LNCaP clone FGC (cell line): ENCODE measurements around the gene PALLD.

Experiments
- DNase-seq: peaks from one replicate; pipeline ENCODE4 v3.0.0-alpha.2; 2011; ENCODE audit warnings: low read depth
- H3K4me3 ChIP-seq: 2 replicates; pipeline ENCODE4 v1.5.1; 2011; ENCODE audit warnings: mild to moderate bottlenecking, low read depth, low read length, control low read depth
- CTCF ChIP-seq: IDR thresholded peaks from 2 replicates; pipeline ENCODE4 v1.5.1; 2012; ENCODE audit warnings: mild to moderate bottlenecking; ENCODE audit not compliant: control insufficient read depth, insufficient read depth; ENCODE audit errors: extremely low read depth

Gene PALLD

GRCh38 chr4:168888715-168889215 is 391.9 kb downstream of the PALLD start:
- no peak for TF ChIP-seq CTCF
- no peak overlapping the region for H3K4me3 ChIP-seq
- DNase-seq, result no peak

GRCh38 chr4:168891086-168891485 is 394.2 kb downstream of the PALLD start:
- no peak for DNase-seq
- no peak overlapping the region for H3K4me3 ChIP-seq
- no peak for TF ChIP-seq CTCF

- no peak overlapping the region for H3K4me3 ChIP-seq
- DNase-seq, result no peak
- no peak for TF ChIP-seq CTCF
These were observed 394.8 kb downstream of the PALLD start for GRCh38 chr4:168891688-168892087.

GRCh38 chr4:168892475-168892874 is 395.6 kb downstream of the PALLD start:
- TF ChIP-seq CTCF, result no peak
- DNase-seq, result peak; percentile 32
- no peak overlapping the region for H3K4me3 ChIP-seq

GRCh38 chr4:168893205-168893604 is 396.4 kb downstream of the PALLD start:
- DNase-seq, result no peak
- H3K4me3 ChIP-seq, result no peak overlapping the region
- TF ChIP-seq CTCF, result no peak

- no peak for DNase-seq
- no peak for TF ChIP-seq CTCF
- no peak overlapping the region for H3K4me3 ChIP-seq
These were observed 397.0 kb downstream of the PALLD start for GRCh38 chr4:168893807-168894206.

GRCh38 chr4:168900080-168900479 is 403.2 kb downstream of the PALLD start:
- H3K4me3 ChIP-seq, result no peak overlapping the region
- DNase-seq, result no peak
- no peak for TF ChIP-seq CTCF
